Fibroblast of villous mesenchyme (primary cell): Measurements from ENCODE around the gene AOPEP. TPM values are rescaled to one million over a fixed set of nuclear protein-coding genes. Genes with fewer than 3 reads are reported as not detected.

Experiments used
- DNase-seq: peaks from one replicate; pipeline ENCODE4 v3.0.0-alpha.2; 2010; ENCODE audit warnings: low read depth
- H3K4me3 ChIP-seq: 2 replicates; pipeline ENCODE4 v1.5.1; 2011; ENCODE audit warnings: low read depth, mild to moderate bottlenecking, low read length
- total RNA-seq: library from RNA; depleted of rRNA; stranded (reverse); fragments of >200 nt; gene quantifications from 2 replicates; pipeline ENCODE4 v1.2.3, GENCODE V29; 2012
- TF ChIP-seq, protein P1 (sequence below): IDR thresholded peaks from 2 replicates; pipeline ENCODE4 v1.5.1; 2012; ENCODE audit warnings: low read depth, mild to moderate bottlenecking, low read length; ENCODE audit not compliant: insufficient read depth

AOPEP gene
- total RNA-seq, 1 donor = 153 TPM

DNA sequence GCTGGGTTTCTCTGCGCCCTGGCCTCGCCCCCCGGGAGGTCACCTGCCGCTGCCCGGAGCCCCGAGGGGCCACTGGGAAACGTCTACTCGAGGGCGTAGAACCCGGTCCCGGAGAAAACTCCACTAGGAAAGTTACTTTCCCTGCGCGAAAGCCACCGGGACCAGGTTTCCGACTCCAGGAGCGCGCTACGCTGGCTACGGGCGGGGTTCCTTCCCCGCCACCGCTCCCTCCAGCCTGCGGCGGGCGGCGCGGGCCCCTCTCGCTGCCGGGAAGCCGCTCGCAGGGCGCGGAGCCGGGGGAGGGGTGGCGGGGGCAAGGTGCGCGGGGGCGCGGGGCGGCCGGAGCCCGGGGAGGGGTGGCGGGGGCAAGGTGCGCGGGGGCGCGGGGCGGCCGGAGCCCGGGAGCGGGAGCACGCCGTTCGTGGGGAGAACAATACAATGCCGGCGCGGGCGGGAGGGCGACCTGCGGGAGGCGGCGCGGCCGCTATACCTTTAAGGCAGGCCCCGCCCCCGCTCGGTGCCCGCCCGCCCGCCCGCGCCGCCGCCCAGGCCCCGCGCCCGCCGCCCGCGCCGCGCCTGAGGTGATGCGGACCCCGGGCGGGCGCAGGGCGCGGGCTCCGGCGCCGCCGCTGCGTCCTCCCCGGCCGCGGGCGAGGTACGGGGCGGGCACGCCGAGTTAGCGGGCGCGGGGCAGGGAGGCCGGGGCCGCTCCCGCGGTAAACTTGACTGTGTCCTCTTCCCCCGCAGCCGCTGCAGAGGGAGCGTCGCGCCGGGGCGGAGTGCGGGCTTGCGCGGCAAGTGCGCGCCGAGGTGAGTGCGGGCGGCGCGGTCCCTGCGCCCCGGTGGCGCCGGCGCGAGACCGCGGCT, 278.1 kb downstream of the AOPEP start:
- DNase-seq = peak; percentile 35
- TF ChIP-seq, protein P1, sequence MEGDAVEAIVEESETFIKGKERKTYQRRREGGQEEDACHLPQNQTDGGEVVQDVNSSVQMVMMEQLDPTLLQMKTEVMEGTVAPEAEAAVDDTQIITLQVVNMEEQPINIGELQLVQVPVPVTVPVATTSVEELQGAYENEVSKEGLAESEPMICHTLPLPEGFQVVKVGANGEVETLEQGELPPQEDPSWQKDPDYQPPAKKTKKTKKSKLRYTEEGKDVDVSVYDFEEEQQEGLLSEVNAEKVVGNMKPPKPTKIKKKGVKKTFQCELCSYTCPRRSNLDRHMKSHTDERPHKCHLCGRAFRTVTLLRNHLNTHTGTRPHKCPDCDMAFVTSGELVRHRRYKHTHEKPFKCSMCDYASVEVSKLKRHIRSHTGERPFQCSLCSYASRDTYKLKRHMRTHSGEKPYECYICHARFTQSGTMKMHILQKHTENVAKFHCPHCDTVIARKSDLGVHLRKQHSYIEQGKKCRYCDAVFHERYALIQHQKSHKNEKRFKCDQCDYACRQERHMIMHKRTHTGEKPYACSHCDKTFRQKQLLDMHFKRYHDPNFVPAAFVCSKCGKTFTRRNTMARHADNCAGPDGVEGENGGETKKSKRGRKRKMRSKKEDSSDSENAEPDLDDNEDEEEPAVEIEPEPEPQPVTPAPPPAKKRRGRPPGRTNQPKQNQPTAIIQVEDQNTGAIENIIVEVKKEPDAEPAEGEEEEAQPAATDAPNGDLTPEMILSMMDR = no peak
- H3K4me3 ChIP-seq = peak overlapping the region; percentile 74

DNA sequence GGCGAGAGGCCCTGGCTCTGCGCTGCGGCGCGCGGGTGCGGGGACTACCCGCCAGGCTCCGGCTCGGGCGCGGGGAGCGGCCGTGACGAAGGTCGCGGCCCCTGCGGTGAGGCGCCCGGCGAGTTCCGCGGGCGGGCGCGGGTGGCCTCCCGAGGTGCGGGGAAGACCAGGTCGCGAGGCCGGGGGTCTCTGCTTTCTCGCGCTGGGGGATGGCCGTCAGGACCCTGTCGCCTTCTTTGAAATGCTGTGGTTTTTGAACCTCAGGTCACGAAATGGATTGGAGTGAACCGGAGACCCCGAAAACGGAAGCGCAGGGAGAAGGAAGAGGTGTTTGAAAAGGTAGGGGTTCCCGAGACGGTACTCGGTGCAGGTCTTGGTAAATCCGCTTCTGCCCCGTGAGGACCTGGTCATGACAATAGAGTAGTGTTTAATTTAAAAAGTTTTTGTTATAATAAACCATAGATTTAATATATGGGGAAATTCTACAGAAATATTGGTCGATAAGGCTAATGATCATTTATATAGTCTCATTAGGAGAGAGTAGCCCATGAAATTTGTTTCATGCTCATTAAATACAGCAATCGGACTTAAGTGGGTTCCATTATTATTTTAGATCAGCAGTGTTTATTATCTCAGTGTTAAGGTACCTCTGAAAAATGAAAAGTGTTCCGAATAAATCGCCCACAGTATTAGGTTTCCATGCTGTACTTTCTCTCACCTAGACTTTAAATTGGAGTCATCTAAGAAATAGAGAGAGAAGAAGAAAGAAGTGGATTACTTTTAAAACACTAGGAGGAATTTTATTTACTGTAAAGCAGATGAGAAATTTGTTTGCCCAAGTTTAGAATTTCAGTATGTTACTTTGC, 279.0 kb downstream of the AOPEP start:
- TF ChIP-seq, protein P1 = no peak
- peak overlapping the region; percentile 74 for H3K4me3 ChIP-seq
- peak; percentile 37 for DNase-seq

DNA sequence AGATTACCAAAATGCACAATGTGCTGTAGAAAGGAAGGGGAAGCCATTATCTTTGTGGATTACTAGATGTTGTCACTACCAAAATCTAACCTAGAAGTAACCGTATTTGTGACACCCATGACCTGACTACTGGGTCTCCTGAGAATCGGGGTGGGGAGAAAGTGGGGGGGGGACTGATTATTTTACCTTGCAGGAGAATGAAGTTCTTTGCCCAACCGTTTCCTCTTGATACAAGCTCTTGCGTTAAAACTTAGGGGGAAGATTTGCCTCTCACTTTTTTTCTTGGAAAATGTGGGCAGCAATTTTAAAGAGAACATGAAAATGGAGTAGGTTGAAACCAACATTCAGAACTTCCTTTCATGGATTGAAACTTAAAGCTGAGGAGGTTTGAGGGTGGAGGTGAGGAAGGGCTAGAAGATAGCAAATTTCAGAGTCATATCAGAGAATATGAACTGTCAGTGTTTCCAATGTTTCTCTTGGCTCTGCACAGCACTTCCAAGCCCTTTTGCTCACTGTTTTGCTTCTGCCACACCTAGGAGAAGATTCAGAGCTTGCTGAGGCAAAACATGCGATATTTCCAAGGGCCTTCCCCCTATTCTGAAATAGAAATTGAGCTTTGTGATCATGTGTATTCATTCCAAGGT, 280.8 kb downstream of the AOPEP start:
- peak overlapping the region; percentile 74 for H3K4me3 ChIP-seq
- TF ChIP-seq, protein P1 = no peak
- DNase-seq = peak; percentile 57

DNA sequence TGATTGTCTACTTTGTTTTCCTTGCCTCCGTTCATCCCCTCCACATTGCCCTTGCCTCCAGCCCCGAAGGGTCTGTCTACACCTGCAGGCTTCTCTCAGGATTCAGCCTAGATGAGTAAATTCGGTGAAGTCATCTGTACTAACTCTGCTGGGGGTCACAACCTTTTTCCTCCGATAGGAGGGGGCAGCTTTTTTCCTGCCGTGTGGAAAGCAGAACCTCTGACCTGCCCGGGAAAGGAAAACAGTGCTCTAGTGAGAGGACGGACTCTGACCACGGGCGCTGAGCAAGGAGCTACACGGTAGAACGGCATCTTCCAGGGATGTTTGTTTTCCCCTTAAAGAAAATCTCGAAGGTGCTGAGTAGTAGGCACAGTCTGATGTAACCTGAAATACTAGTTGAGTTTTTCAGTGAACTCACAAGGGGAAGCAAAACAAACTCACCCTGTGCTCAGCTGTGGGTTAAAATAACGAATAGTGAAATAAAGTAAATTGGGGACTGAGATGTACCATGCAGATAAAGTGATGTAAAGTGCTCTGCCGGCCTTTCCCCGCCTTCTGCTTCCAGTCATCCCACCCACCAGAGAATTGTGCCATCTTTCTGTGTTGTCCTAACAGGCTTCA, 281.8 kb downstream of the AOPEP start:
- TF ChIP-seq, protein P1 = no peak
- DNase-seq = peak; percentile 56
- peak overlapping the region; percentile 74 for H3K4me3 ChIP-seq

DNA sequence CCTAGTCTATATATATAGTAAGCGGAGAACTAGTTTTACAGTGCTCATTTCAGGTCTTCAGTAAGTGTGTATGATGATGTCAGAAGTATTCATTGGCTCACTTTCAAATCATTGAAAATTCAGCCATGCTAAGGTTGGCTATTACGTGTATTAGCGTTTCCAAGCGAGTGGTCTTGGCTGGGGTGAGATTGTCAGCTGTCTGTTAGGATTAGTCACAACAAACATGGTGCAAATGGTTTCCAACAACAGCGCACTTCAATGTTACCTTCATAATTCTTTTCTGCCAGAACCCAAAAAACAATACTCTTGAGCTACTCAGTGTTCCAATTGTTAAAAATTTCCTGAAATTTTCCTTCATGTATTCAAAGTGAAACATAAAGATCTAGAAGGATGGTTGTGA, 283.0 kb downstream of the AOPEP start:
- DNase-seq = no peak
- H3K4me3 ChIP-seq = no peak overlapping the region
- TF ChIP-seq, protein P1 = no peak

DNA sequence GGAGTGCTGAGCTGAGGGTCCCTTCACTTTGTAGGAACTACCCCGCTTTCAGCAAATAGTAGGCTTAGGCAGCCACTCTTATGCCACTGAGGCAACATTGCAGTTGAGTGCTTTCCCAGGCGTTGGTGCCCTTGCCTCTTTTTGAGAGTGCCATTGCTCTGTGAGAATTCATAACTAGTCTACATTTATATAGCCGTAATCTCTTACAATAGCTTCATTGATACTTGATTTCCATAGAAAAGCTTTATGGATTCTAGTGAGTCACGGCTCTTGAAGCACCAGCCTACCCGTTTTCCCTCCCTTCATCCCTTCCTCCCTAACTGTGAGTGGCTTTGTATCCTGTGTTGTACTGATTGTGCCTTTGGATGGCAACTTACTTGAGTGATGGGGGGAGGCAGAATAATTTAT, 283.9 kb downstream of the AOPEP start:
- TF ChIP-seq, protein P1 = no peak
- DNase-seq = no peak
- H3K4me3 ChIP-seq = no peak overlapping the region
